Measurements from ENCODE around the gene ELAVL1.

ELAVL1 gene

DNA sequence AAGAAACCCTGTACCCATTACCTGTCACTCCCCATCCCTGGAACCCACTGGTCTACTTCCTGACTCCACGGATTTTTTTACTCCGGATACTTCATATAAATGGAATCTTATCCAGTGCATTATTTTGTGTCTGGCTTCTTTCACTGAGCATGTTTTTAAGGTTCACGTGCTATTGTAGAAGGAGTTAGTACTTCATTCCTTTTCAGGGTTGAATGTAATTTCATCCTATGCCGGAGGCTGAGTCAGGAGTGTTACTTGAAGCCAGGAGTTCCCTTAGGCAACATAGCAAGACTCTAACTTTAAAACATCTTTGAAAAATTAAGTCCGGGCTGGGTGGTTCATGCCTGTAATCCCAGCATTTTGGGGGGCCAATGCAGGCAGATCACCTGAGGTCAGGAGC is 17.9 kb upstream of the ELAVL1 start:
- H3K4me3 ChIP-seq (ENCODE audit: low read depth, low read length): no peak overlapping the region
- TF ChIP-seq, protein P1, sequence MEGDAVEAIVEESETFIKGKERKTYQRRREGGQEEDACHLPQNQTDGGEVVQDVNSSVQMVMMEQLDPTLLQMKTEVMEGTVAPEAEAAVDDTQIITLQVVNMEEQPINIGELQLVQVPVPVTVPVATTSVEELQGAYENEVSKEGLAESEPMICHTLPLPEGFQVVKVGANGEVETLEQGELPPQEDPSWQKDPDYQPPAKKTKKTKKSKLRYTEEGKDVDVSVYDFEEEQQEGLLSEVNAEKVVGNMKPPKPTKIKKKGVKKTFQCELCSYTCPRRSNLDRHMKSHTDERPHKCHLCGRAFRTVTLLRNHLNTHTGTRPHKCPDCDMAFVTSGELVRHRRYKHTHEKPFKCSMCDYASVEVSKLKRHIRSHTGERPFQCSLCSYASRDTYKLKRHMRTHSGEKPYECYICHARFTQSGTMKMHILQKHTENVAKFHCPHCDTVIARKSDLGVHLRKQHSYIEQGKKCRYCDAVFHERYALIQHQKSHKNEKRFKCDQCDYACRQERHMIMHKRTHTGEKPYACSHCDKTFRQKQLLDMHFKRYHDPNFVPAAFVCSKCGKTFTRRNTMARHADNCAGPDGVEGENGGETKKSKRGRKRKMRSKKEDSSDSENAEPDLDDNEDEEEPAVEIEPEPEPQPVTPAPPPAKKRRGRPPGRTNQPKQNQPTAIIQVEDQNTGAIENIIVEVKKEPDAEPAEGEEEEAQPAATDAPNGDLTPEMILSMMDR (IDR thresholded peaks at IDR 0.05; ENCODE audit: insufficient read depth, low read length, missing control alignments): no peak
- POLR2A ChIA-PET: no interaction called here
- no peak for DNase-seq (ENCODE audit: low read depth, low spot score)
- CTCF ChIA-PET: no interaction called here

DNA sequence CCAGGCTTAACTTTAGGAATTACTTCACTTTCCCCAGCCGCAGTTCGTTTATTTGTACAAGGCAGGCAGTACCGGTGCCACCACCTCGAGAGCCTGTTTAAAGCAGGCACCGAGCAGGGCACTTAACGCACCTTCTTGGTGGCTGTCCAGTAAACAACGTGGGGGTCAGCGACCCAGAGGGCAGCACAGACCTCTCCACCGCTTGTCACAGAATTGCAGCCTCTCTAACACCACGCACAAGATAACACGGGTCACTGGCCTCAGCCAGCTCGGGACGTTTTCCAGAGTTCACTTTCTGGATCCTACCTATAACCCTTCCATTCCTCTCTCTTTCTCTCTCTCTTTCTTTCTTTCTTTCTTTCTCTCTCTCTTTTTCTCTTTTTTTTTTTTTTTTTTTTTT is 16.8 kb upstream of the ELAVL1 start:
- no peak overlapping the region for H3K4me3 ChIP-seq (ENCODE audit: low read depth, low read length)
- TF ChIP-seq, protein P1 (IDR thresholded peaks at IDR 0.05; ENCODE audit: insufficient read depth, low read length, missing control alignments): no peak
- POLR2A ChIA-PET: no interaction called here
- no peak for DNase-seq (ENCODE audit: low read depth, low spot score)
- CTCF ChIA-PET: no interaction called here

DNA sequence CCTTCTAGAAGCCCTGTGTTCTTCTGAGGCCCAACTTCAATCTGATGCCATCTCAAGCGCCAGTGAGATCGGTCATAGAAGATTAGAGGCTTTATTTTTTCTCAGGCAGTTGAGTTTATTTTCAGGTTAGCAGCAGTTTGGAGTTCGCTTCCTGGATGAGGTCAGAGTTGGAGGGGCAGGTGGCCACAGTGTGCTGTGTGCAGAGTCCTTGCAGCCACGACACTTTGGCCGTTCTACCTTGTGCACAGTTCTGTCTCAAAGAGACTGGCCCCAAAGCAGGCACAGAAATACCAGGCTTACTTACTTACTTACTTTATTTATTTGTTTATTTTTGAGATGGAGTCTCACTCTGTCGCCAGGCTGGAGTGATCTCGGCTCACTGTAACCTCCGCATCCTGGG is 15.9 kb upstream of the ELAVL1 start:
- POLR2A ChIA-PET: no interaction called here
- DNase-seq (ENCODE audit: low read depth, low spot score): no peak
- TF ChIP-seq, protein P1 (IDR thresholded peaks at IDR 0.05; ENCODE audit: insufficient read depth, low read length, missing control alignments): no peak
- CTCF ChIA-PET: no interaction called here
- no peak overlapping the region for H3K4me3 ChIP-seq (ENCODE audit: low read depth, low read length)

DNA sequence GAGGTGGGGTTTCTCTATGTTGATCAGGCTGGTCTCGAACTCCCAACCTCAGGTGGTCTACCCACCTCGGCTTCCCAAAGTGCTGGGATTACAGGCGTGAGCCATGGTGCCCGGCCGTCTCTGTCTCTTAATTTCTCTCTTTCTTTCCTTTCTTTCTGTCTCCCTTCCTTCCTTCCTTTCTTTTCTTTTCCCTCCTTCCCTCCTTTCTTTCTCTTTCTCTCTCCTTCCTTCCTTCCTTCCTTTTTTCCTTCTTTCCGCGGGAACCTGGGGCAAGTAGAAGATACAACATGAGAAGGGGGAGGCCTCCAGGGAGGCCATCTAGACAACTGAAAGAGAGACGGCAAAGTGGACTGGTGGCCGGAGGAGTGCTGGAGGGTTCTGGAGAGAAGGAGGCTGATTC is 15.2 kb upstream of the ELAVL1 start:
- ChIA-PET POLR2A (no interaction called here), CTCF (no interaction called here)
- no peak overlapping the region for H3K4me3 ChIP-seq (ENCODE audit: low read depth, low read length)
- TF ChIP-seq, protein P1 (IDR thresholded peaks at IDR 0.05; ENCODE audit: insufficient read depth, low read length, missing control alignments): no peak
- no peak for DNase-seq (ENCODE audit: low read depth, low spot score)

DNA sequence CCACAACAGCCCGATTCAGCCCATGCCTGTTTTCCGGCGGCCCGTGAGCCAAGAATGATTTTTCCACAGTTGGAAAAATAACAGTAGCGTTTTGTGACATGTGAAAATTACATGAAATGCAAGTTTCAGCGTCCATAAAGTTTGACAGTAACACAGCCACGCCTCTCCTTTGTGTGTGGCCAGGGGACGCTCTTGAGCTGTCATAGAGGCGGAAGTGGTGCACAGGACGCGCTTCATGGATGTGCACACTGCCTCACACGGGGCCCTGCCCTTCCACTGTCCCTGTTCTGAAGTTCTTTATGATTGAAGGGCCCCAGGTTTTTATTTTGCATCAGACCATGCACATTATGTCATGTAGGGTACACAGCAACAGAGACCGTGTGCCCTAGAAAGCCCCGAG is 12.4 kb upstream of the ELAVL1 start:
- TF ChIP-seq, protein P1 (IDR thresholded peaks at IDR 0.05; ENCODE audit: insufficient read depth, low read length, missing control alignments): no peak
- CTCF ChIA-PET: no interaction called here
- DNase-seq (ENCODE audit: low read depth, low spot score): no peak
- POLR2A ChIA-PET: no interaction called here
- H3K4me3 ChIP-seq (ENCODE audit: low read depth, low read length): no peak overlapping the region

DNA sequence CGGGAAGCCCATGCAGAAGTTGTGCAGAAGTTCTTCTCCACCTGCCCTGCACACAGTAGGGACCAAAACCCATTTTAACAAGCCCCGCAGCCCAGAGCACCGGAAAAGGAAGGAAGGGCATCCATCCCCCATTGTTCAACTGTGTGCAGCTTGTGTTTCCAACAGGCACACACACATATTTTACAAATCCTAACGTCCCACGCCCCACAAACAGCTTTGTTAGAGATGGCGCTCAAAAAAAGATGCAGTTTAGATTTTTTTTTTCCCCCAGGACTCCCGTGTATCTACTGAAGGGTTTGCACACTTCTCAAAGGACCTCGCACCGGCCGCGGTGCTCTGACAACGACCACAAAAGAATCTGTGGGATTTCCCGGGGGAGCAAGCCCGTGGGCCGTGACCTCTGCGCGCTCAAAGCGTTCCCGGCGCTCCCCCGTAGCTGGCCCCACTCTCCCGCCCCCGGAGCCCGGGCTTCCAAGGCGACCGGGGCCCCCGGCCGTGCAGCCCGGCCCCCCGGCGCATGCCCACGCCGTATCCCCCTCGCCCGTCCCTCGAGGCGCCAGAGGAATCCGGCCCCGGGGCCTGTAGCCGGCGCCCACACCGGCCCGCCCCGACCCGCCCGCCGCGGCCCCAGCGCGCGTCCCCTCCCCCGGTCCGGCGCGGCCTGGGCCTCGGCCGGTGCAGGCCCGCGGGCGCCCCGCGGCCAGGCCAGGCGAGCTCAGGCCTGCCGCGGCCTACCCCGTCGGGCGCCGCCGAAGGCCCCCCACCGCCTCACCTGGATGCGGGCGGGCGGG is 523 bp downstream of the ELAVL1 start:
- TF ChIP-seq, protein P1 (IDR thresholded peaks at IDR 0.05; ENCODE audit: insufficient read depth, low read length, missing control alignments): no peak
- no peak for DNase-seq (ENCODE audit: low read depth, low spot score)
- peak overlapping the region; percentile 72 for H3K4me3 ChIP-seq (ENCODE audit: low read depth, low read length)
- ChIA-PET POLR2A (interaction anchor here (0.6 to 2.1 kb wide), 4 partner anchors 23 to 136 kb away, joined by 3 to 8 read pairs (median 4); partner anchors contain the start of gene TIMM44), CTCF (interaction anchor here (1.3 to 9.3 kb wide), 4 partner anchors 8 to 62 kb away, joined by 5 to 103 read pairs (median 20); partner anchors contain the start of gene TIMM44)

Measured in AG04449 (cell line).